Activated CD4-positive, alpha-beta T cell treated with anti-CD3 and anti-CD28 coated beads for 36 hours (primary cell): ENCODE results near the gene KIF18B. TPM values are rescaled to one million over a fixed set of nuclear protein-coding genes. Genes with fewer than 3 reads are reported as not detected.

ENCODE experiments used
- ATAC-seq: fragments of 200-7000 bp; cut with Tn5 transposase; one replicate; pipeline ENCODE4 v1.10.0; 2021; ENCODE audit warnings: mild to moderate bottlenecking, moderate library complexity
- CTCF ChIA-PET: fragments of 350-600 bp; sonication (Branson Sonifier 250); formaldehyde crosslinking; loops from one replicate; lab custom pipeline; 2021; ENCODE audit warnings: antibody characterized with exemption; lab: Charles Lee
- POLR2A ChIA-PET: fragments of 350-600 bp; sonication (Branson Sonifier 250); formaldehyde crosslinking; loops from one replicate; lab custom pipeline; 2021; ENCODE audit warnings: antibody characterized with exemption, inconsistent platforms; lab: Charles Lee
- DNase-seq: peaks from one replicate; pipeline ENCODE4 v3.0.0-alpha.2; 2020
- H3K27ac Mint-ChIP-seq: one replicate; pipeline ENCODE4 v1.8.0; 2021; ENCODE audit warnings: mixed read lengths
- H3K27me3 Mint-ChIP-seq: one replicate; pipeline ENCODE4 v1.8.0; 2021; ENCODE audit warnings: mixed read lengths
- H3K36me3 Mint-ChIP-seq: one replicate; pipeline ENCODE4 v1.8.0; 2021; ENCODE audit warnings: low read depth, mixed read lengths
- H3K4me1 Mint-ChIP-seq: one replicate; pipeline ENCODE4 v1.8.0; 2021; ENCODE audit warnings: mixed read lengths
- H3K4me3 Mint-ChIP-seq: one replicate; pipeline ENCODE4 v1.8.0; 2021; ENCODE audit warnings: mild to moderate bottlenecking, moderate library complexity, mixed read lengths
- H3K9me3 Mint-ChIP-seq: one replicate; pipeline ENCODE4 v1.8.0; 2021; ENCODE audit warnings: low read depth, mixed read lengths
- intact Hi-C, 2 experiments: fragments of 100-400 bp; cut with DNase I in 1 of 2; cut with micrococcal nuclease in 1 of 2; formaldehyde crosslinking; loops; one replicate each; pipeline versions ENCODE4 v1.14.2 to v1.15.1; 2022 to 2024; cut with DNase I, micrococcal nuclease
- total RNA-seq, 2 experiments: library from RNA; stranded (reverse); gene quantifications; one replicate each; pipeline ENCODE4 v1.2.3, GENCODE V29; 2021

Gene KIF18B
- total RNA-seq, result 10 to 100 TPM; 38.9 to 48.7 TPM

DNA sequence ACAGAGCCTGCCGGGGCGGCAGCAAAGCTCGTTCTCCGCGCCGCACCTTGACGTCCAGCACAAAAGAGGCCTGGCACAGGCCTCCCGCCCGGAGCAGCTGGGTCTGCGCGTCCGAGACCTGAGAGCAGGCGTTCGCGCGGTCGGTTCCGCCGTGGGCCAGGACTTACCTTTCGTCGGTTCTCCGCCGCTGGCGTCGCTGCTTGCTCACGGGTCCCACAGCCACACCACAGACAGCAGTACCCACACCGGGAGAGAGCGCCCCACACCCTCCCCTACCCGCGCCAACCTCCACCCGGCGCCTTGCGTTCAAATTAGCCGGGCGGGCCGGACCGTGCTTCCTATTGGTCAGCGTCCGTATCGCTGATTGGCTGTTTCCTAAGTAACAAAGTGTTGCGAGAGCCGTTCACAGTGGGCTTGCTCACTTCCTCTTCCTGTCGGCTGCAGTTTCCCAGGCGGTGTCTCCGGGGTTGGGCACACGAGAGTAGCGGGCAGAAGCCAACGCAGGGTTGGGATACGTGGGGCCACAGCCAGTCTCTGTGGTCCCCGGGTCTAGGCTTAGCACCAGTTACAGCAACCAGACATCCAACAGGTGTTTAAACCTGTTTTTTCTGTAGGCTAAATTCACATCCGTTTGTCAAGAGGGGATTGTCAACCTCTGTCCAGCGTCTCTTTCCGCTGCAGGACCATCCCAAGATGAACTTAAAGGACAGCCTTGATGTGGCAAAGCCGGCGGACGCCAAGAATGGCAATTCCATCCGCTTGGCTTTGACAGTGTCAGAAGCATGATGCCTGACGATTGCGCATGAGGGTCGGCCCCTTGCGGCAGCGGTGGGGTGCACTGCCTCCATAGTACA is at the start of gene KIF18B:
TSS of gene KIF18B (minus strand) at position 313 of the 854 bp plus-strand sequence. CDS start 11,429 bp downstream, outside the sequence.
- Mint-ChIP-seq H3K4me3 (peak within 1 kb of the TSS; percentile 90), H3K27ac (peak within 1 kb of the TSS; percentile 88), H3K4me1 (peaks cover 4% of the 10 kb centered on the region), H3K36me3 (peaks cover 12% of the 10 kb centered on the region), H3K27me3 (no peaks in the 10 kb centered on the region), H3K9me3 (no peaks in the 10 kb centered on the region)
- ChIA-PET CTCF (interaction anchor here (0.8 to 1.8 kb wide), 2 partner anchors 23 to 73 kb away, joined by 4 to 6 read pairs; no protein-coding TSS in a partner anchor), POLR2A (interaction anchor here (0.5 to 0.6 kb wide), 2 partner anchors 18 to 246 kb away, joined by 3 read pairs; no protein-coding TSS in a partner anchor)
- ATAC-seq (peak; percentile 98), DNase-seq (peak; percentile 96)
- intact Hi-C loops, result loop anchor here (1.0 to 5.0 kb wide), 10 partner anchors 21 to 280 kb away; partner anchors contain the start of genes ACBD4 (in 1 of the 2), C1QL1 (in 1 of the 2), EFTUD2 (in 1 of the 2) and NMT1 (in 1 of the 2)

DNA sequence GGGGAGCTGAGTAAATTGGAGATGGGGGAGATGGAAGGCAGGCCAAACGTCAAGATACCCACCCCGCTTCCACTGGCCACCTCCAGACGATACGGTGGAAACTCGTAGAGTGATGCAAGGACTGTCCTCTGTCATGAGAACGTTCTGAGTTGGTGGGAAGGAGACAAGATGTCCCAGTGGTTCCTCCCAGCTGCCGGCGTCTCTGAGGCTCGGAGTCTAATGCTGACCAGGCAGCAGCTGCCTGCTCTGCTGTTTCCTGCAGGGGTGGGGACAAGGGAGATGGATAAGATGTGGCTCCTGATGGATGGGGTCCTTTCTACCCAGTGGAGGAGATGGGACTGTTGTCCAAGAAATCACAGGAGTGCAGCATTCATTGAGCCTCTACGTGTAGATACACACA is 48.7 kb upstream of the KIF18B start:
- Mint-ChIP-seq H3K27ac (no peak overlapping the region), H3K27me3 (peaks cover 12% of the 10 kb centered on the region), H3K4me3 (no peak overlapping the region), H3K36me3 (no peaks in the 10 kb centered on the region), H3K4me1 (no peaks in the 10 kb centered on the region), H3K9me3 (peaks cover 5% of the 10 kb centered on the region)
- ATAC-seq, result no peak
- ChIA-PET CTCF (interaction anchor here (0.6 to 0.7 kb wide), 3 partner anchors 77 to 425 kb away, joined by 3 to 4 read pairs (median 3); no protein-coding TSS in a partner anchor), POLR2A (no interaction called here)
- no peak for DNase-seq
- intact Hi-C loops, result no loop called here

DNA sequence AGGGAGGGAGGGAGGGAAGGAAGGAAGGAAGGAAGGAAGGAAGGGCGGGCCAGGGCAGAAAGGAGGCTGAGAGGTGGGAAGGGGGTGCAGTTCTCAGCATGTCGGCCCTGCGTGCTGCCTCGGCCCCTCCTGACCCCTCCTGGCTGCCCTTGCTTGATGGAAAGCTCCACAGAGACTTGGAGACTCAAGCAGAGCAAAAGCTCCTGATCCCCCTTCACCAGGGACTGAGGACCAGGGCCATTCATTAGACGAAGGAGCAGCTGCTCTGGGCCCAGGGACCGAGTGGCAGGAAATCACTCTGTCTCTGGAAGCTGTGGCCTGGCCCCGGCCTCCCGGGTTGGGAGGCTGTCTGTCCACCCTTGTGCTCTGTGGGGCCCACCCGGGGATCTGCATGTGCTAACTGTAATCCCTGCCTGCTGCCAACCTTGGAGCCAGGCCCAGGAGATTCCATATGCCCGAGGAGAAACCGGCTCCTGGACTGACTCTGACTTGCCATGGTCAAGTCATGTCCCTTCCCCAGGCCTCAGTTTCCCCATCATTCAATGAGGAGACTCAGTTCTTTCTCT is 47.9 kb upstream of the KIF18B start:
- H3K4me1 Mint-ChIP-seq, result no peaks in the 10 kb centered on the region
- H3K9me3 Mint-ChIP-seq, result peaks cover 5% of the 10 kb centered on the region
- H3K27ac Mint-ChIP-seq, result no peak overlapping the region
- ChIA-PET POLR2A (no interaction called here), CTCF (interaction anchor here (0.6 to 1.0 kb wide), 2 partner anchors 18 to 77 kb away, joined by 3 read pairs; no protein-coding TSS in a partner anchor)
- no peaks in the 10 kb centered on the region for H3K36me3 Mint-ChIP-seq
- H3K27me3 Mint-ChIP-seq, result peaks cover 9% of the 10 kb centered on the region
- H3K4me3 Mint-ChIP-seq, result no peak overlapping the region
- ATAC-seq (no peak), DNase-seq (no peak)
- intact Hi-C loops, result no loop called here

DNA sequence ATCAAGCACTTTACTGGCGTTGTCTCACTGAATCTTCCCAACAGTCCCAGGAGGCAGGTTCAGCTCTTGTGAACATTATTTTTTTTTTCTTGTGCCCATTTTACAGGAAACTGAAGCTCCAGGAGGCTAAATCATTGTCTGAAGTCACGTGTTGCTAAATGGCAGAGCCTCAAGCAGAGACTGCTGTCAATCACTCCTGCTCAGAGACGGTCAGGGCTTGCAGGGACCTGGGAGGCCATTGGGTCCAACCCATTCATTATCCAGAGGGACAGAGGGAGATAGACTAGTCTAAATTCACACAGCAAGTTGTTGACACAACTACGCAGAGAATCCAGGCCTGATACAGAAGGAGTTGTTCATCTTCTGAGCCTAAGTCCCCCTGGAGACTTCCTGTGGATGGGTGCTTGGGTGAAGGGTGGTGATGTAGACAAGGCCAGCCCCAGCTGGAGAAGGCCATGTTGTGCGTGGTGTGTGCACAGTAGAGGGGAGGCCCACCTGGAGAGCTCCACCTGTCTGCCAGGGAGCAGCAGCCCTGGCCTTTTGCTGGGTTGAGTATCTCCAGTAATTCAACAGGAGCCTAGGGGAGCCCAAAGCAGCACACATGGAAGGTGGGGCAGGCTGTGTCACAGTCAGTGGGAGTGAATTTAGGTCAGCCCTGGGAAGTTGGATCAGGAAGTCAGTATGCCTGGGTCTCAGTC is 44.8 kb upstream of the KIF18B start:
- H3K9me3 Mint-ChIP-seq, result no peaks in the 10 kb centered on the region
- H3K4me3 Mint-ChIP-seq, result no peak overlapping the region
- H3K4me1 Mint-ChIP-seq, result no peaks in the 10 kb centered on the region
- H3K27ac Mint-ChIP-seq, result no peak overlapping the region
- intact Hi-C loops, result no loop called here
- DNase-seq, result no peak
- peaks cover 25% of the 10 kb centered on the region for H3K27me3 Mint-ChIP-seq
- H3K36me3 Mint-ChIP-seq, result no peaks in the 10 kb centered on the region
- POLR2A ChIA-PET, result no interaction called here
- ATAC-seq, result no peak
- CTCF ChIA-PET, result interaction anchor here (1.1 kb wide), 1 partner anchor 28 kb away, joined by 4 read pairs; no protein-coding TSS in a partner anchor

DNA sequence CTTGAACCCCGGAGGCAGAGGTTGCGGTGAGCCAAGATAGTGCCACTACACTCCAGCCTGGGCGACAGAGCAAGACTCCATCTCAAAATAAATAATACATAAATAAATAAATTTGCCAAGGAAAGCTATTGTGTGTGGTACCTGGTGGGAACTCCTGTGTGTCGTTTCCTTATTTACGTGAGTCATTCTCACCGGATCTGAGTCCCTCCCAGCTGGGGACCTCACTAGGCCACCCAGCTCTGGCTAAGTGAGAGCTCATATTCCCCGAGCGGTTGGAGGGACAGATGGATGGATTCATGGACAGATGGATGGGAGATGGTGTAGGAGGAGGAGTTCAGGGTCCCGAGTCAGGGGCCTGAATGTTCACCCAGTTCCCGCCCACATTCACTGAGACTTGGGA is 43.4 kb upstream of the KIF18B start:
- intact Hi-C loops, result no loop called here
- Mint-ChIP-seq H3K36me3 (no peaks in the 10 kb centered on the region), H3K27ac (no peak overlapping the region), H3K4me1 (no peaks in the 10 kb centered on the region), H3K9me3 (no peaks in the 10 kb centered on the region), H3K27me3 (peaks cover 24% of the 10 kb centered on the region), H3K4me3 (no peak overlapping the region)
- ATAC-seq (no peak), DNase-seq (no peak)
- ChIA-PET CTCF (interaction anchor here (0.6 to 2.0 kb wide), 3 partner anchors 27 to 372 kb away, joined by 3 to 9 read pairs (median 4); no protein-coding TSS in a partner anchor), POLR2A (no interaction called here)

DNA sequence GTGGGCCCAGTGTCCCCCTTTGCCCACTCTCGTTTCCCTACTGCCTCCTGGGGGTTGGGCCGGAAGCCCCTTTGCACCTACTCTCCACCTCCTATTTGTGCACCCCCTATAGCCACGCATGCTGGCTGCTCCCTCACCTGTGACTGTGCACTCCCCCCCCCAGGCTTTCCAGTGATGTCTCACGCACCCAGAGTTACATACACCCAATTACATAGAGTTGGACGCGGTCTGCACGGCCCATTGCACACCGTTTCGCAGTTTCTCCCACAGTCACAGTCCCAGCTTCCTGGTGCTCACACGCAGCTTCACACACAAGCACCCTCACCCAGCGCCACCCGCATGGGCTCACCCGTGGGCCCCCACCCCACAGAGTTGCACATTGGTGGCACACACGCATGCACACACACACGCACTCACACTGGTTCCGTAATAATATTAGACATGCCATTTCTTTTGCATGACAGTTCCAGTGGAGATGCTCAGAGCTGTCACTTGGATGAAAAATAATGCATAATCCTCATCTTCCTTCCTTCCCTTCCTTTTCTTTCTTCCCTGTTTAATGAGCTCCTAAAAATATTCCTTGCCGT is 42.1 kb upstream of the KIF18B start:
- intact Hi-C loops, result no loop called here
- Mint-ChIP-seq H3K36me3 (no peaks in the 10 kb centered on the region), H3K27ac (no peak overlapping the region), H3K4me1 (no peaks in the 10 kb centered on the region), H3K4me3 (no peak overlapping the region), H3K27me3 (peaks cover 28% of the 10 kb centered on the region), H3K9me3 (no peaks in the 10 kb centered on the region)
- ATAC-seq (no peak), DNase-seq (no peak)
- ChIA-PET CTCF (interaction anchor here (1.1 to 2.0 kb wide), 2 partner anchors 13 to 30 kb away, joined by 4 to 9 read pairs; no protein-coding TSS in a partner anchor), POLR2A (no interaction called here)

DNA sequence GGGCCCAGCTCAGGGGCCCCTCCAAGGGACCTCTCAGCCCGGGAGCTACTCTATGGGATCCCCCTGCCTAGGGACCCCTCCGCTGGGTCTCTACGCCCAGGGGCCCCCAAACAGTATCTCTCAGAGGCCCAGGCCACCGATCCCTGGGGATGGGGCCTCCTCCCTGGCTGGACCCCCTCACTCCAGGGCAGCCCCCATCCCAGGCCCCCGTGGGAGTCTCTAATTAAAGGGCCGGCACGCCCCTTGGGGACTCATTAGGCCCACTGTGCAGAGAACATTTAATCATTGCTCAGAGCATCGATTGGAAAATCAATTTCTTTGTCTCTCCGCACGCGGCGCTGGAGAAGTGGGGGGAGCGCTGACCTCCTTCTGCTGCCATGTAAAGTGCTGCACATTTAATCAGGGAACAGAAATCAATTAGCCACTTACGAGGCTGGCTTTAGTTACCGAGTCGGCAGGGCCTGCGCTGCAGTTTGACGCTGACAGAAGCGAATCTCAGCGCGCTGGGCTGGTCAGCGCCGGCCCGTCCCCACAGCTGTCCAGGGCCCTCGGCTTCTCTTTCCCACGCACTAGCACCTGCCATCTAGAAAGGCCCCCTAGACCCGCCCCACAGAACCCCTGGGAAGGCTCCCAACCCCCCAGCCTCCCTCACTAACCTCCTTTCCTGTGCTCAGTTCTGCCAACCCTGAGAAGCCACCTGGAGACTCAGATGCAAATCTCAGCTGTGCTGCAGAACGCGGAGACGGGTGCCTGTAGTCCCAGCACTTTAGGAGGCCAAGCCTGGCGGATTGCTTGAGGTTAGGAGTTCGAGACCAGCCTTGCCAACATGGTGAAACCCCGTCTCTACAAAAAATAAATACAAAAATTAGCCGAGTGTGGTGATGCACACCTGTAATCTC is 40.7 kb upstream of the KIF18B start:
- no peaks in the 10 kb centered on the region for H3K4me1 Mint-ChIP-seq
- no peaks in the 10 kb centered on the region for H3K9me3 Mint-ChIP-seq
- ChIA-PET POLR2A (no interaction called here), CTCF (interaction anchor here (0.5 kb wide), 1 partner anchor 13 kb away, joined by 3 read pairs; no protein-coding TSS in a partner anchor)
- H3K4me3 Mint-ChIP-seq, result no peak overlapping the region
- intact Hi-C loops, result no loop called here
- no peak for DNase-seq
- H3K27ac Mint-ChIP-seq, result no peak overlapping the region
- H3K27me3 Mint-ChIP-seq, result peaks cover 25% of the 10 kb centered on the region
- no peaks in the 10 kb centered on the region for H3K36me3 Mint-ChIP-seq
- no peak for ATAC-seq

DNA sequence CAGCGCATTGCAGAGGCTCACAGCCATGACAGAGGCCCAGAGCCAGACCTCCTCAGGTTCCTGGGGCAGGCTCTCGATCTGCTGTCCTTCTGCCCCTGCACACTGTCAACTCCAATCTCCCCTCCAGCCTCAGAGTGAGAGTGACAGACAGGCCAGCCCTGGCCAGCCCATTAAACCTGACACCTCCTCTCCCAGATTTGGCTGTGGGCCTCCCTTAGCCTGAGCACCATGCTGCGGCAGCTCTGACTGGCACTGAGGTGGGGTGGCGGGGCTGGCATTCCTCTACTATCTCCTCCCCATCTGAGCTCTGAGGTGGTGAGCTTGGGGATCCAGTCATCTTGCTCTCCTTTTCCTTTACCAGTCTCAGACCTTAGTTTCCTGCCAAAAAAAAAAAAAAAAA is 36.0 kb upstream of the KIF18B start:
- H3K36me3 Mint-ChIP-seq, result no peaks in the 10 kb centered on the region
- no peaks in the 10 kb centered on the region for H3K9me3 Mint-ChIP-seq
- ATAC-seq (no peak), DNase-seq (no peak)
- ChIA-PET POLR2A (no interaction called here), CTCF (no interaction called here)
- no peak overlapping the region for H3K4me3 Mint-ChIP-seq
- no peaks in the 10 kb centered on the region for H3K4me1 Mint-ChIP-seq
- no peak overlapping the region for H3K27ac Mint-ChIP-seq
- peaks cover 30% of the 10 kb centered on the region for H3K27me3 Mint-ChIP-seq
- intact Hi-C loops, result no loop called here

DNA sequence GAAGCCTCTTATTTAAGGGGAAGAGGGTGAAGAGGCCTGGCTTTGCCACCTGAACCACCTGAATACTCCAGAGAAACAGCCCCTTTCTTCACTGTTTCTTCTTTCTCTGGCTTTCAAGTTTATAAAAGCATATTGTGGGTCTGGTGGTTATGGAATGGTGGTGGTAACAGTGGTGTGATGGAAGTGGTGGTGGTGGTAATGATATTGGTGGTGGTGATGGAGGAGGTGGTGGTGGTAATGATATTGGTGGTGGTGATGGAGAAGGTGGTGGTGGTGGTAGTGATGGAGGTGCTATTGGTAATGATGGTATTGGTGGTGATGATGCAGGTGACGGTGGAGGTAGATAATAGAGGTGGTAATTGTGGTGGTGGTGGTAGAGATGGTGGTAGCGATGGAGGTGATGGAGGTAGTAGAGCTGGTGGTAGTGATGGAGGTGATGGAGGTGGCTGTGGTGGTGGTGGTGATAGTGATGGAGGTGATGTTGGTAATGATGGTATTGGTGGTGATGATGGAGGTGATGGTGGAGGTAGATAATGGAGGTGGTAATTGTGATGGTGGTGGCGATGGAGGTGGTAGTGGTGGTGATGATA is 34.6 kb upstream of the KIF18B start:
- Mint-ChIP-seq H3K9me3 (no peaks in the 10 kb centered on the region), H3K36me3 (no peaks in the 10 kb centered on the region), H3K4me1 (no peaks in the 10 kb centered on the region), H3K27ac (no peak overlapping the region), H3K4me3 (no peak overlapping the region), H3K27me3 (peaks cover 21% of the 10 kb centered on the region)
- intact Hi-C loops, result no loop called here
- DNase-seq (no peak), ATAC-seq (no peak)
- ChIA-PET POLR2A (no interaction called here), CTCF (interaction anchor here (0.6 to 1.0 kb wide), 2 partner anchors 9 to 25 kb away, joined by 3 read pairs; no protein-coding TSS in a partner anchor)
